Lower lobe of right lung (tissue), 2 donors: ENCODE results near the gene ACACB. TPM values are rescaled to one million over a fixed set of nuclear protein-coding genes. Genes with fewer than 3 reads are reported as not detected.

Experiments used
- ATAC-seq, 2 donors: fragments of 200-7000 bp; cut with Tn5 transposase; one replicate each; pipeline ENCODE4 v1.9.1; 2020 to 2022; ENCODE audit warnings: mild to moderate bottlenecking in 2 of 2, moderate library complexity in 2 of 2
- DNase-seq: peaks from one replicate; pipeline ENCODE4 v3.0.0-alpha.2; 2020
- H3K27ac ChIP-seq: fragments of 200-600 bp; one replicate; pipeline ENCODE4 v1.8.0; 2022
- H3K27me3 ChIP-seq: fragments of 200-600 bp; one replicate; pipeline ENCODE4 v1.8.0; 2022; ENCODE audit warnings: low read depth
- H3K36me3 ChIP-seq: fragments of 200-600 bp; one replicate; pipeline ENCODE4 v1.8.0; 2022; ENCODE audit warnings: mild to moderate bottlenecking
- H3K4me1 ChIP-seq: fragments of 200-600 bp; one replicate; pipeline ENCODE4 v1.8.0; 2022
- H3K4me3 ChIP-seq: fragments of 200-600 bp; one replicate; pipeline ENCODE4 v1.8.0; 2022; ENCODE audit warnings: mild to moderate bottlenecking
- H3K9me3 ChIP-seq: fragments of 200-600 bp; one replicate; pipeline ENCODE4 v1.8.0; 2022
- intact Hi-C: fragments of 100-400 bp; cut with DNase I; formaldehyde crosslinking; loops from one replicate; pipeline ENCODE4 v1.11.0; 2022
- total RNA-seq: library from RNA; stranded (reverse); fragmentation: NEBNext Ultra II Directional; extraction: Animal tissue kit (Norgen Biotek cat#: 25700); gene quantifications from one replicate; pipeline ENCODE4 v1.2.1, GENCODE V29; 2021
- TF ChIP-seq, protein P1 (sequence below): fragments of 200-600 bp; IDR thresholded peaks from one replicate; pipeline ENCODE4 v1.8.0; 2022; ENCODE audit warnings: antibody characterized with exemption, mild to moderate bottlenecking
- donor health status: DM: no; HTN: yes; CAD: no; lungs with severe emphysema.

The ACACB gene
- total RNA-seq, 1 donor from 2014 or later = 42.5 TPM

DNA sequence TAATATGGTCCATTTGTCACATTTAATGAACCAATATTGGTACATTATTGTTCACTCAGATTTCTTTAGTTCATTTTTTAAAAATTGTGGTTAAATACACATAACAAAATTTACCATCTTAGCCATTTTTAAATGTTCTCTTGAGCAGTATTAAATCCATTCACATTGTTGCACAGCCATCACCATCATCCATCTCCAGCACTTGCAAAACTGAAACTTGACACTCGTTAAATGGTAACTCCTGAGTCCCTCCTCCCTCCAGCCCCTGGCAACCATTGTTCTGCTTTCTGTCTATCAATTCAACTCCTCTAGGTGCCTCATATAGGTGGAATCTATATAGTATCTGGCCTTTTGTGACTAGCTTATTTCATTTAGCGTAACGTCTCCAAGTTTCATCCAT, 86.4 kb downstream of the ACACB start:
- no peak overlapping the region for H3K4me3 ChIP-seq
- H3K36me3 ChIP-seq = peaks cover 94% of the 10 kb centered on the region
- TF ChIP-seq, protein P1, sequence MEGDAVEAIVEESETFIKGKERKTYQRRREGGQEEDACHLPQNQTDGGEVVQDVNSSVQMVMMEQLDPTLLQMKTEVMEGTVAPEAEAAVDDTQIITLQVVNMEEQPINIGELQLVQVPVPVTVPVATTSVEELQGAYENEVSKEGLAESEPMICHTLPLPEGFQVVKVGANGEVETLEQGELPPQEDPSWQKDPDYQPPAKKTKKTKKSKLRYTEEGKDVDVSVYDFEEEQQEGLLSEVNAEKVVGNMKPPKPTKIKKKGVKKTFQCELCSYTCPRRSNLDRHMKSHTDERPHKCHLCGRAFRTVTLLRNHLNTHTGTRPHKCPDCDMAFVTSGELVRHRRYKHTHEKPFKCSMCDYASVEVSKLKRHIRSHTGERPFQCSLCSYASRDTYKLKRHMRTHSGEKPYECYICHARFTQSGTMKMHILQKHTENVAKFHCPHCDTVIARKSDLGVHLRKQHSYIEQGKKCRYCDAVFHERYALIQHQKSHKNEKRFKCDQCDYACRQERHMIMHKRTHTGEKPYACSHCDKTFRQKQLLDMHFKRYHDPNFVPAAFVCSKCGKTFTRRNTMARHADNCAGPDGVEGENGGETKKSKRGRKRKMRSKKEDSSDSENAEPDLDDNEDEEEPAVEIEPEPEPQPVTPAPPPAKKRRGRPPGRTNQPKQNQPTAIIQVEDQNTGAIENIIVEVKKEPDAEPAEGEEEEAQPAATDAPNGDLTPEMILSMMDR = no peak
- no peaks in the 10 kb centered on the region for H3K27me3 ChIP-seq
- no peaks in the 10 kb centered on the region for H3K9me3 ChIP-seq
- ATAC-seq (no peak), DNase-seq (no peak)
- H3K4me1 ChIP-seq = no peaks in the 10 kb centered on the region
- intact Hi-C loops = no loop called here
- no peak overlapping the region for H3K27ac ChIP-seq

DNA sequence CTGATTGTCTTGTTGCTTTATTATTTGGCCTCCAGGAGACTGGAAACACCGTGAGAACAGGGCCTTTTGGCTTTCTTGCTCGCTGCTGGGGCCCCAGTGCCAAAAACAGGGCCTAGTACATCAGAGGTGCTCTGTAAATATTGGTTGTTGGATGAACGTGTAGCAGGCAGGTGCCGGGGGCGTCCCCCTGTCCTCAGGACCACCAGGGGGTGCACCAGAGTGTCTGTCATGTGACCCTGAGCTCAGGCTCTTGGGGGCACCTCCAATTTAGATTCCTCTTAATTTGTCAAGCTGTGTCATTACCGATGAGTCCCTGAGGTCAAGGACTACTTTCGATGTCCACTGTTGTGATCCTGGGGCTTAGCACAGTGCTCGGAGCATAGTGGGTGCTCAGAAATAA, 87.1 kb downstream of the ACACB start:
- H3K27ac ChIP-seq = no peak overlapping the region
- TF ChIP-seq, protein P1 = no peak
- no peaks in the 10 kb centered on the region for H3K9me3 ChIP-seq
- no peaks in the 10 kb centered on the region for H3K4me1 ChIP-seq
- H3K36me3 ChIP-seq = peaks cover 96% of the 10 kb centered on the region
- ATAC-seq (no peak), DNase-seq (no peak)
- H3K4me3 ChIP-seq = no peak overlapping the region
- intact Hi-C loops = no loop called here
- H3K27me3 ChIP-seq = no peaks in the 10 kb centered on the region

DNA sequence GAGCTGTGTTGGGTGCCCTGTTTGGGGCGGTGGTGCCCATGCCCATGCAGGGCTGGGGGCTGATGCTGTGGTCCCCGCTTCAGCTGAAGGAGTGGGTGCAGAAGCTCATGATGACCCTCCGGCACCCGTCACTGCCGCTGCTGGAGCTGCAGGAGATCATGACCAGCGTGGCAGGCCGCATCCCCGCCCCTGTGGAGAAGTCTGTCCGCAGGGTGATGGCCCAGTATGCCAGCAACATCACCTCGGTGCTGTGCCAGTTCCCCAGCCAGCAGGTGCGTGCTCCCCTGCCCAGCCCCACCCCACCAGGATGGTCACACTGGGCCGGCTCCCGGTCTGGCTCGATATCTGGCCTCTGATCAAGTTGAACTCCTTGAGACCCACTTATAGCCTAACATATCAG, 92.7 kb downstream of the ACACB start:
- Histone ChIP-seq H3K36me3 (peaks cover 87% of the 10 kb centered on the region), H3K27me3 (no peaks in the 10 kb centered on the region), H3K27ac (no peak overlapping the region), H3K9me3 (no peaks in the 10 kb centered on the region), H3K4me1 (no peaks in the 10 kb centered on the region), H3K4me3 (no peak overlapping the region)
- ATAC-seq = no peak
- intact Hi-C loops = no loop called here
- TF ChIP-seq, protein P1 = no peak
- no peak for DNase-seq

DNA sequence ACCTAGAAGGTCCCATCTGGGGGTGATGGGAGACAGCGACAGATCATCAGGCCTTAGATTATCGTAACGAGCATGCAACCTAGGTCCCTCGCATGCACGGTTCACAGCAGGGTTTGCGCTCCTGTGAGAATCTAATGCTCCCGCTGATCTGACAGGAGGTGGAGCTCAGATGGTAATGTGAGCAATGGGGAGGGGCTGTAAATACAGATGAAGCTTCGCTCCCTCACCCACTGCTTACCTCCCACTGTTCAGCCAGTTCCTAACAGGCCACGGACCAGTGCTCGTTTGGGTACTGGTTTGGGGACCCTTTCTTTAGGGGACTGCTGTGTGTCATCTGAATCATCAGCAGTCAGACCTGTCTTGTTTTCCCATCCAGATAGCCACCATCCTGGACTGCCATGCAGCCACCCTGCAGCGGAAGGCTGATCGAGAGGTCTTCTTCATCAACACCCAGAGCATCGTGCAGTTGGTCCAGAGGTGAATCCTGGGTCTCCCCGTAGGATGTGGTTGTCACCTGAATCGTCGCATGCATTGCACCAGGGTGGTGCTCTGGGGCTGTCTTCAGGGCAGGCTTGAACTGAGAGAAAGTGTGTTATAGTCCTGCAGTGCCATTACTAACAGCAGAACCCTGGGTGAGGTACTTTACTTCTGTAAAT, 96.2 kb downstream of the ACACB start:
- ATAC-seq = no peak
- DNase-seq = no peak
- TF ChIP-seq, protein P1 = no peak
- Histone ChIP-seq H3K9me3 (no peaks in the 10 kb centered on the region), H3K4me3 (no peak overlapping the region), H3K27me3 (no peaks in the 10 kb centered on the region), H3K4me1 (no peaks in the 10 kb centered on the region), H3K27ac (no peak overlapping the region), H3K36me3 (peaks cover 87% of the 10 kb centered on the region)
- intact Hi-C loops = no loop called here

DNA sequence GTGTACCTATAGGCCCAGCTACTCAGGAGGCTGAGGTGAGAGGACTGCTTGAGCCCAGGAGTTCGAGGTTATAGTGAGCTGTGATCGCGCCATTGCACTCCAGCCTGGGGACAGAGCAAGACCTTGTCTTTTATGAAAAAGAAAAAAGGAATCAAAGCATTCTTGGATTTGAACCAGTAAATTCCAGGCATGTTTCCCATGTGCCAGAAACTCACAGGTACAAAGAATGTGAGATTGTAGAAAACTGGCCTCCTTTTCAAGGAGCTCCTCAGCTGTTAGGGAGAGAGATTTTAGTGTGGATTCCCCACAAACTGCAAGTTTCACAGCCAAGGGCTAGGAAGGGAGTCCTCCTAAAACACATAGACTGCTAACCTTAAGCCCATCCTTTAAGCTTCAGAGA, 97.7 kb downstream of the ACACB start:
- intact Hi-C loops = no loop called here
- DNase-seq (no peak), ATAC-seq (no peak)
- no peak overlapping the region for H3K4me3 ChIP-seq
- H3K27me3 ChIP-seq = no peaks in the 10 kb centered on the region
- H3K36me3 ChIP-seq = peaks cover 87% of the 10 kb centered on the region
- no peak overlapping the region for H3K27ac ChIP-seq
- H3K4me1 ChIP-seq = no peaks in the 10 kb centered on the region
- TF ChIP-seq, protein P1 = no peak
- no peaks in the 10 kb centered on the region for H3K9me3 ChIP-seq
